Sigmoid colon (tissue), 4 donors: ENCODE data around the gene CLN6.

Source experiments
- EP300 ChIP-seq, 4 donors: sonication (generic); formaldehyde crosslinking; IDR thresholded peaks; one replicate each; pipeline ENCODE4 v1.6.1; 2017; ENCODE audit warnings: antibody characterized with exemption in 4 of 4
- POLR2A ChIP-seq, 2 donors: fragments of 450-650 bp; IDR thresholded peaks; one replicate each; pipeline ENCODE4 v1.6.1; 2016; ENCODE audit warnings: antibody characterized with exemption in 2 of 2, mild to moderate bottlenecking in 2 of 2, moderate library complexity in 2 of 2
- TF ChIP-seq, protein P1 (sequence below), 4 experiments: fragments of 450-650 bp in 3 of 4; fragments of 200-600 bp in 1 of 4; IDR thresholded peaks; one replicate each; pipeline ENCODE4 v1.5.1; 2016 to 2019; ENCODE audit warnings: antibody characterized with exemption in 4 of 4, mild to moderate bottlenecking in 3 of 4, moderate library complexity in 2 of 4

GRCh38 chr15:68157074-68157473 lies 72.5 kb downstream of the CLN6 start:
- TF ChIP-seq, protein P1, sequence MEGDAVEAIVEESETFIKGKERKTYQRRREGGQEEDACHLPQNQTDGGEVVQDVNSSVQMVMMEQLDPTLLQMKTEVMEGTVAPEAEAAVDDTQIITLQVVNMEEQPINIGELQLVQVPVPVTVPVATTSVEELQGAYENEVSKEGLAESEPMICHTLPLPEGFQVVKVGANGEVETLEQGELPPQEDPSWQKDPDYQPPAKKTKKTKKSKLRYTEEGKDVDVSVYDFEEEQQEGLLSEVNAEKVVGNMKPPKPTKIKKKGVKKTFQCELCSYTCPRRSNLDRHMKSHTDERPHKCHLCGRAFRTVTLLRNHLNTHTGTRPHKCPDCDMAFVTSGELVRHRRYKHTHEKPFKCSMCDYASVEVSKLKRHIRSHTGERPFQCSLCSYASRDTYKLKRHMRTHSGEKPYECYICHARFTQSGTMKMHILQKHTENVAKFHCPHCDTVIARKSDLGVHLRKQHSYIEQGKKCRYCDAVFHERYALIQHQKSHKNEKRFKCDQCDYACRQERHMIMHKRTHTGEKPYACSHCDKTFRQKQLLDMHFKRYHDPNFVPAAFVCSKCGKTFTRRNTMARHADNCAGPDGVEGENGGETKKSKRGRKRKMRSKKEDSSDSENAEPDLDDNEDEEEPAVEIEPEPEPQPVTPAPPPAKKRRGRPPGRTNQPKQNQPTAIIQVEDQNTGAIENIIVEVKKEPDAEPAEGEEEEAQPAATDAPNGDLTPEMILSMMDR (IDR thresholded peaks at IDR 0.05): no peak
- no peak for TF ChIP-seq EP300 (IDR thresholded peaks at IDR 0.05)
- no peak for TF ChIP-seq POLR2A (IDR thresholded peaks at IDR 0.05)
